ENCODE results near the gene FNBP1L.
"Not testable (repeated sequence)": the region's sequence is repeated elsewhere in the genome, so short reads cannot be mapped to it uniquely, and the experiment has no call there.

FNBP1L gene

DNA sequence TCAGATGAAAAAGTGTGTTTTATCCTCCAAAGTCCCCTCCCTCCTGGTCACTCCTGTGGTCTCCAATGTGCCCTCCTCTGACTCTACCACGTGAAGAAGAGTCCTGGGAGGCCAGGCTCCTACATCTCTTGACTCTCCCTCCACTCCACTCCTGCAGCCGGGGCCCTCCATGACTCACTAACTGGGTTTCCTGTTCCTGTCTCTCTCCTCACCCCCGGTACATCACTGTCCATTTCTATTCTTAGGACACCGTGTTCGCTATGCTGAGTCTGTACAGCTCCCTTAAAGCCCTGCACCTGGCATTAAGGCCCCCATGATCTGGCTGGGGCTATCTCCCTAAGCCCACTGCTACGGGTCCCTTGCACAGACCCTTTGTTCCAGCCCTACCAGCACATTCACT, 140.3 kb downstream of the FNBP1L start:
- in situ Hi-C loops (cut with HindIII; ENCODE audit: low sequenced_read_pairs) = no loop called here

DNA sequence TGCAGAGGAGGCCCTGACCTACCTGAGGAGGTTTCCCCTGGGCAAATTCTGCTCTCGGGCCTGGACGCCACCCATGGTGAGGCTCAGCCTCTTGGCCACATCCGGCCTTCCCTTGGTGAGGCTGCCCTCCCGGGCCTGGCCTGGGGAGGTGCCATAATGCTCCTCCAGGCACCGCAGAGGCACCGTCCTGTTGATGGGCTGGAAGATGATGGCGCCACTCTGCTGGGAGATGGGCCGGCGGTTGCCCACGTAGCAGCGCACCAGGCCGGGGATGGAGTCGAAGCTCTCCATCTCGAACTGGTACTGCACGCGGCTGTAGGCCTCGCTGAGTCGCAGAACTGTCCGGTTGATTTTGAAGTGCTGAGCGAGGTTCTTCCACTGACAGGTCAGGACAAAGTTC, 141.0 kb downstream of the FNBP1L start:
- in situ Hi-C loops (cut with HindIII; ENCODE audit: low sequenced_read_pairs) = no loop called here

DNA sequence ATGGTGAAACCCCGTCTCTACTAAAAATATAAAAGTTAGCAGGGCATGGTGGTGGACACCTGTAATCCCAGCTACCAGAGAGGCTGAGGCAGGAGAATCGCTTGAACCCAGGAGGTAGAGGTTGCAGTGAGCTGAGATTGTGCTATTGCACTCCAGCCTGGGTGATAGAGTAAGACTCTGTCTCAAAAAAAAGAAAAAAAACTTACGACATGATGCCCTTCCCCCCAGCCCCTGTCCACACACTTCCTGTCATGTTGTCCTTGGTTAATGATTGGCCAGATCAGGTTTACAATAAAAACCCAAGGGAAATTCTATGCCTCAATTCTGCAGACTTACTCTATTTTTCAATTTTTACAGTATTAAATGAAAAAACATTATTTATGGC, 143.4 kb downstream of the FNBP1L start:
- in situ Hi-C loops (cut with HindIII; ENCODE audit: low sequenced_read_pairs) = not testable (repeated sequence)

DNA sequence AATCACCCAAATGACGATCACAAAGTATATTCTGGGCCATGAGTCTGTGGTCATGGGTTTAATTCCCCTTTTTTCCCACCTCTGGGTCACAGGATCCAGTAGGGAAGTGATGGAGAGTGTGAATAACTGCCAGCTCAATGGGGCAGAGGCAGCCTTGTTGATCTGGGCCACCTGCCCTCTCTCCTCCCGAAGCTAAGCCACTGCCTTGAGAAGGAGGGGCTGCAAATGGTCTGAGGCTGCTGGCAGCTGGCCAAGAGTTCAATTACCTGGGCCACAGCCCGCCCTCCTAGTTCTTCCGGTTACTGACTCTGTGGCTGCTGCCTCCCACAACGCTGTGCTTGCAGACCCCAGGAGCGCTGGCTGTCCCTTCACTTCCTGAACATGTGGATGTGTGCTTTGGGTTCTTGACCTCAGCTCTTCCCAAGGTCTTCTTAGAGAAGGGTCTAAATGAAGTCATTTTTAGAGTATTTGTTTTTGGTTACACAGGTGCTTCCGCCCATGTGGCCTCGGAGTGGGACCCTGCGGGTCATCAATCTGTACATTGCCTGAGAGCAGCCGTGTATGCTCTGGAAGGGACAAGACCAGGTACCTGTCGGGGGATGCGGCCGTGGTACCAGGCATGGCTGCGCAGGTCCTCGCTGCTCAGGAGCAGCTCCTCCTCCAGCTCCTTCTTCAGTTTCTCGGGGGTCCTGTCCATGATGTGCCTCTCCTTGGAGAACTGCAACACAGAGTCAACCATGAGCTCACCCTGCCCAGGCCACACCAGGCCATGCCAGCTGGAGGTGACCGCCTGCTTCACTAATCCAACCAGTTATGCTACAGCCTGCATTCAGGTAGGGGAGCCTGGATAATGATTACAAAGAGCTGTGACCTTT, 144.0 kb downstream of the FNBP1L start:
- in situ Hi-C loops (cut with HindIII; ENCODE audit: low sequenced_read_pairs) = no loop called here

DNA sequence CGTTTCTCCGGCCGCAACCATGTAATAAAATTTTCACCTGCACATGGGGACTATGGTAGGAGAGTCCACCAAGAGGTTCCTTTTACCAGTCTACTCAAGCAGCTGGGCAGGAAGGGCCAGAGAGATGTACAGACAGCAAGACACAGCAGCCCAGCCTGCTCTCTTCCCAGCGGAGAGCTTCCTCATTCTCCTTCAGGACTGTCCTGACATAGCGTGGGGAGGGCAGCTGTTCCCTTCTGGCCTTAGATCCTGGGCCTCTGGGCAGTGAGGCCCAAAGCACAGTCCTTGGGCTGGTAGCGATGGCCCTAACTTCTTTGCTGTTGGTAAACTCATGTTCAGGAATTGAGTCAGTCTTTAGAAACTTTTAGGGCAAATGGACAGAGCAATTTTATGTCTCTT, 144.6 kb downstream of the FNBP1L start:
- in situ Hi-C loops (cut with HindIII; ENCODE audit: low sequenced_read_pairs) = no loop called here

DNA sequence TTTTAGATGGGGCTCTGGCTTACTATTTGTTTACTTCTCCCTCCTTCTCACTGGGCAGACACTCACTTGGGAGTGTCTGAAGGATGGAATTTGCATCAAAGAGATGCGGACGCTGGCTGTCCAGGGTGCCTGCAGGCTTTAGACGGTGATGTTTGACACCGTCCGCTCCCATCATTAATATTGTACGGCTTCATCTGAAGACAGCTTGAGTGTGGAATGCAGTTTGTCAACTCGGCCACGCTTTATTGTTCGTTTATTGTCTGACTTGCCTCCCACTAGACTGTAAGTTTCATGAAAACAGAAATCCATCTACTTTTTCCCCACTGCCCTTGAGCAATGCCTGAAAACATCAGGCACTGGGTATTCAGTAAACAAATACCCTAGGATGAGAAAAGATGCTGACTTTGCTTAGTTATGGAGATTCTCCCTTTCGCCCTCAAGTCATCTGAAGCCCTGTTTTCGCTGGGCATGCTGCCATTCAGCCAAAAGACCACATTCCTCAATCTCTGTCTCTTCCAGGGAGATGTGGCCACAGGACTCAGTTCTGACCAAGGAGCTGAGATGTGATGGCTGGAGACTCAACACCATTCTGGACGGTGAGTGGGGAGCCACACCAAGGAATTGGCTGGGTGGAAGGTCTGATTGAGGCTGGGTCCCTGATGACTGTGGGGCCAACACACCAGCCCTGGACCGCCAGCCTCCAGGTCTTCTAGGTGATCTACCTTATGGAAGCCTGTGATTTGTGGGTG, 146.1 kb downstream of the FNBP1L start:
- in situ Hi-C loops (cut with HindIII; ENCODE audit: low sequenced_read_pairs) = no loop called here

DNA sequence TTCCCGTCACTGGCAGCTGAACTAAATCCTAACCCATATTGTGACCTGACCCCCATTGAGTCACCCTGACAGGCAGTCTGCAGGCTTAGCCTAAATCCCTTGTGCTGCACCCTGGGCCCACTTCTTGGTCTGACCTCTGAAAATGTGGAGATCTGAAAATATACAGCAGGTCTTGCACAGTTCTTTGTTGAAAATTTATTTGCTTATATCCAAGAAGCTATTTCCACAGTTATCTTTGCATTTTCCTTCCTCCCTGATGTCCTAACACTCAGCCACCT, 146.6 kb downstream of the FNBP1L start:
- in situ Hi-C loops (cut with HindIII; ENCODE audit: low sequenced_read_pairs) = no loop called here

DNA sequence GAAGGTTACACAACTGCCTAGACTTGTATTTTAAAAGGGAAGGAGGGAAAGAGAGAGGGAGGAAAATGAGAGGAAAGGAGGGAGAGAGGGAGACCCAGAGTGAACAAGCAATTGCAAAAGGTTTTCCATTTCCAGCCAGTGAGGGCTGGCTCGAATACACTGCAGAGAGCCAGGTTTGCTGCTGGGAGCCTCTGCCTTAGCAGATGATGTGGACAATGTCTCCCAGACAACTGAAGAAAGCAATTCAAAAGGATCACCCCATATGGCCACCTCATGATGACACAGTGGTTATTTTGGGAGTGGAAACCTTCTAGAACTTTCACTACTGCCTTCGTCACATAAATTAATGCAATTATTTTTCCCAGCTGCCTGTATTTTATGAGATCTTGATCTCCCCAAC, 147.3 kb downstream of the FNBP1L start:
- in situ Hi-C loops (cut with HindIII; ENCODE audit: low sequenced_read_pairs) = no loop called here

DNA sequence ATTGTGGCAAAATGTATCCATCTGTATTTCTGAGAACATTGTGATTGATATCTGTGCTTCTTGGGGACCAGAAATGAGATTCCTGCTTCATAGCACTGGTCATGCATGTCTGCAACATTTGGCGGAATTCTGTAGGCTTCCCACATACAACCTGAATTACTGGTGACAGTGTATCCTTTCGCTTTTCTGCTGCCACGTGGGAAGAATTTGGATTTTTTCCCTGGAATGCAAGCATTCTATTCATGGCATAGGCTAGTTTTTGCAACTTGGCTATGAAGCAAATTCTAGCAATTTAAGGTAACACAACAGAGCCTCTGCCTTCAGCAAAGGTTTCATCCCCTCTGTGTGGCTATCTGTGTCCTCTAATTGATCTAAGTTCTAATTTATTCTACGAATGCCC, 147.8 kb downstream of the FNBP1L start:
- in situ Hi-C loops (cut with HindIII; ENCODE audit: low sequenced_read_pairs) = no loop called here

DNA sequence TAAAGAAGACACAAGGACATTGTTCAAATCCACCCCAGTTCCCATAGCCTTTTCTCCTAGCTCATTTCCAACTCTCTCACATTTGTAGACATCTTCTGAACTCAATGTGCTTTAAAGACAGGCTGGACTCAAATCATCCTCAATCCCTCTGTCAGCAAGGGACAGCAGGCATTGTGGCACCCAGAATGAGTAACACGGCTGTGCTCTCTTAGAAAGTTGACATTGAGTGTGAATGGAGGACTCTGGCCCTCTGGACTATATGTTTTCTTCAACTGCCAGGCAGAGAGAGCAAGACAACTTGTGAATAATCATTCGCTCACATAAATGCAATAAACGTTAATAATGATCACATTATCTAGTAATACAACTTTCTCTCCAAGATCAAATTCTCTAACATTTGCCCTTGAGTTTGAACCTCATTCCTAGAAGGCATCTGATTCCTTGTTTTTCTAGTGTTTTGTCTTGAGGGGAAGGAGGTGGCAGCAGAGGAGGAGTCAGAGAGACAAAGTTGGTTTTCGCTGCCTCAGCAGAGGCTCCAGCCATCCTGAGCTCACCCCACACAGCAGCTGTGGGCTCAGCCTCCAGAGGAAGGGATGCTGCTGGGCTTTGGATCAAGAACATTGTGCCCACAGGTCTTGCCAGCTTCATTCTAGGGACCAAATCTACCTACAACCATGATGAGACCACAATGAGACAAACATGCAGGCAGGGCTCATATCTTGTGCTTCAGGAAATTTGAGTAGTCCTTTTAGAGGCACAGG, 148.6 kb downstream of the FNBP1L start:
- in situ Hi-C loops (cut with HindIII; ENCODE audit: low sequenced_read_pairs) = no loop called here

DNA sequence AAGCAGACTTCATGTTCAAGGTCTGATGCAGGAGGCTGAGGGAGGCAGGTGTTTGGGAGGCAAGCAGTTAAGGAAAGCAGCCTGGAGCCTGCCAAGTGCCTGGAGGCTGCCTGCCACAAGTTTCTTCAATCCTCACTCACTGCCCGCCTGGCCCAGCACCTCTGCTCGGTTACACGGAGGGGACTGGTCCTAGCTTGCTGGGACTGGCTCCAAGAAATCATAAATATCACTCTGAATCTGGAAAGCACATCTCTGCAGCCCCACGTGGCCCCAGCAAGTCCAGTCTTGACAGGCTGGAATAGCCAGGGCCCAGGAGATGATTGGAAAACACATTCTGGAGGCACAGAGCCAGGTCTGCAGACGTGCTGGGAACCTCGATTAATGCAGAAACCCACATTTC, 149.8 kb downstream of the FNBP1L start:
- in situ Hi-C loops (cut with HindIII; ENCODE audit: low sequenced_read_pairs) = no loop called here

DNA sequence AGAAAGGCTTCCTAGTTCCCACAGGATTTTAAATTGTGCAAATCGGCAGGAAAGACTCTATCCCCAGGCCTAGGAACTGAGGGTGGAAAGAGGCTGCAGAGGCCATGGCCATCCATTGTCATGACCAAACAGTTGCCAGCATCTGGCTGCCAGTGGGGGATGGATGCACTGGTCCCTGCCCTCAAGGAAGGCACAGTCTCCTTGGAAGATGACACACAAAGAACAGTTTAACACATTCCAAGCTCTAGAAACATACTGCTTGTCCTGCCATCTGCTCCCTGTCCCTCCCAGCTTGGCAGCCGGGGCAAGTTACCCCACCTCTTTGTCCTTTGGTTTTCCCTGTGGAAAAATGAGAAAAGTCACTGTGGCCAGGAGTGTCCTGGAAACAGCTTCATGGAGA, 150.5 kb downstream of the FNBP1L start:
- in situ Hi-C loops (cut with HindIII; ENCODE audit: low sequenced_read_pairs) = no loop called here

DNA sequence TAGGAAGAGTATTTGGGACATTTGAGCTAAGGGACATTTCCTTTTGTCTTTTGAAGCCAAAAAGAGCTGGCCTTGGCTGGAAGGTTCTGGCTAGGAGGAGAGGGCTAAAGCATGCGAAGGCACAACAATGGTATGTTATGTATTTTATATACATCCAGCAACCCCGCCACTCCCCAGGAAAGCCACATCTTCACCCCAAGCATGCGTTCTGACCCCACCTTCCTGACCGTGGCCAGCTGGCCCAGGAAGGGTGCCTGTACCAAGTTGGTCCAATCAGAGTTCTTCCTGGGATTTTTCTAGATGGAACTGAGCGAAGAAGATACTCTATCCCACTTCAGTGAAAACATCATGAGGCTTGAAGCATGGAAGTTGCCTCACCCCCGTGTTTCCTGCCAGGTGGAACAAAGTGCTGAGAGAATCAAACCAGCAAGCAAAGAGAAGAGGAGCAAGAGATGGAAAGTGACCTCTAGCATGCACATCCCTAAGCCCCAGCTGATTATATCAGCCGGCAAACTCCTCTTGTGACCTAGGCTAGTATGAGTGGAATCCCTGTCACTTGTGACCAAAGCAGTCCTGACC, 151.0 kb downstream of the FNBP1L start:
- in situ Hi-C loops (cut with HindIII; ENCODE audit: low sequenced_read_pairs) = no loop called here

DNA sequence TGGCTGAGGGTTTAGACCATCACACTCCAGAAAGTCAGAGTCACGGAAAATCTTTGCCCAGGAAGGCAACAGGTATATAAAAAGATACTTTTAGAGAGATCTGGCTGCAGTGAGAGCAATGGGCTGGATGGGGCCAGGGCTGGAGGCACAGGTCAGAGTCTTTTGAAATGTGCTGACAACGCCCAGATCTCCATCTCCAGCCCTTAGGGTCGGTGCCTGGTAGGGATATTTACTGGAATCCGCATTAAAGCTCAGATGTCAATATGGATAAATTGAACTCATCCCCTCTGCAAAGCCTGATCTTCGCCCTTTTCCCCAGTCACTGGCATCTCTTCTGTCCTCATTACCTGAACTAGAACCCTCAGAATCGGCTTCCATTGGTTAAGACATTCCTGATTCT, 151.6 kb downstream of the FNBP1L start:
- in situ Hi-C loops (cut with HindIII; ENCODE audit: low sequenced_read_pairs) = no loop called here

DNA sequence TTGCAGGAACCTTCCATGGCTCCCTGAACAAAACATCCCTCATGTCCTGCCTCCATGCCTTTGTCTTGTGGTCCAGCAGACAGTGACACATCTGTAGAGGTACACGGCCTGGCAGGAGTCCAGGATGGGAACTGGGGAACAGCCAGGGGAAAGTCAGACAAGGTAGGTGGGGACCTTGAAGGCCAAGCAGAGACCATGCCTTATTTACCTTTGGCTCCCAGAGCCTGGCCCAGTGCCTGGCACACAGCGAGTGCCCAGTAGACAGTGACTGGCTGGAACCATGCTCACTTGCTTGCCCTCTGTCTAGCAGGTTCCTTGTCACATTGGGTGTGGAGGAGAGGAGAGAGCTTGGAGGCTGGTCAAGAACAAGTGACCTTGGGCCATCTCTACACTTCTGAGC, 152.7 kb downstream of the FNBP1L start:
- in situ Hi-C loops (cut with HindIII; ENCODE audit: low sequenced_read_pairs) = no loop called here

DNA sequence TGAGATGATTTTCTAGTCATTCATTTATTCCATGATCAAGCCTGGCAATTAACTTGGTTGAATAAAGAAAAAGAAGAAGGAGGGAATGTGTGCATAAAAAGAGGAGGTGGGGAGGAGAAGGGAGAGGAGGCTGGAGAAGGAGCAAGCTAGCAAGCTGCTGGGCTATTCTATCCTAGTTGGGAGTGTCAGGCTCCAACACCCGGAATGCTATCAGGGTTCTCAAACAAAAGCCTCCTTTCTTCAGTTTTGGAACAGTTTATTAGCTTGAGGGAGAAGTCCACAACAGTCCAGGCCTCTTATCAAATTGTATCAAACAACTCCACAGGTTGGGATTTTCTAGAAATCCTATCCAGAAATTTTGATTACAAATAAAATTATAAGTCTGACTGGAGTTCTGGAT, 153.8 kb downstream of the FNBP1L start:
- in situ Hi-C loops (cut with HindIII; ENCODE audit: low sequenced_read_pairs) = no loop called here

DNA sequence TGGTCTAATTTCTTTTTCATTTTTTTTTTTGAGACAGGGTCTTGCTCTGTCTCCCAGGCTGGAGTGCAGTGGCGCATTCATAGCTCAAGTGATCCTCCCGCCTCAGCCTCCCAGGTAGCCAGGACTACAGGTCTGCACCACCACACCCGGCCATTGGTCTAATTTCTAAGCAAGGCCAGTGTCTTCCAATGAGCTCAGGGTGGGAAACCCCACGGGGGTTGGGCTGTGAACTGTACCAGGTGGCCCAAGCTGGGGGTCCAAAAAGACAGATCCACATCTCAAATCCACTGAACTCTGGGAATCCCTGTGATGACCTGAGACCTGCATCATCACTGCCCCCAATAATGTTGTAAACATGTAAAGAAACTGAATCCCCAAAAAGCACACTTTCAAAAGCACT, 154.2 kb downstream of the FNBP1L start:
- in situ Hi-C loops (cut with HindIII; ENCODE audit: low sequenced_read_pairs) = no loop called here

DNA sequence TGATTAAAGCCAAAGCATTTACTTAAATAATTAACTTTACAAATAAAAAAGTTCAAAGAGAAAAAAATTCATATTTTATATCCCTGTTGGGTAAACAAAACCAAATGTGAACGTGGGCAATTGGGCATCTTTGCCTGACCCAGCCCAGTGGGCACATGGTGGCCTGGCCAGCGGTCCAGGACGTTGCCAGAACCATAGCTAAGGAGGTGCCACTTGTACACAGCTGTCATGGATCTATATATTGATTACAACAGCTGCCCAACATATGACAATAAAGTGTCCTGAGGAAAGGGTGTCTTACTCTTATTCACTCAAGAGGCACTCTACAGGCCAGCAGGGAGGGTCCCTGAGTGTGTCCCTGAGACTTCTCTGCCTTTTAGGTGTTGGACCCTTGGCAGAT, 155.2 kb downstream of the FNBP1L start:
- in situ Hi-C loops (cut with HindIII; ENCODE audit: low sequenced_read_pairs) = no loop called here

DNA sequence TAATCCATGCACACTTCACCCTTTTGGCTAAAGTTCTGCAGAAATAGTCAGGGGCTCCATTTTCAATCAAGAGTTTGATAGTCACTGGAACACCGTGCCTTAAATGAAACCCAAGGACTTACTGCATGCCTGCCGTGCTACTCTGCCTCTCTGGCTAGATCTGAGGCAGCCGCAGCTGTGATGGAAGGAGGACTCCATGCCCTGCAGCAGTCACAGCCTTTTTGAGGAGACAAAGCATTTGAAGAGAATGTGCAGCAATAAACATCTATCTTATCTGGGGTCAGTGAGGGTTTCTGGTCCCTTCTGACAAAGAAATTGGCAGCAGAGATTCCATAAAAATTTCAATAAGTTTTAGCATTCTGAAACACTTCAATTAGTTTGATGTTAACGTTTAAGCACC, 155.7 kb downstream of the FNBP1L start:
- in situ Hi-C loops (cut with HindIII; ENCODE audit: low sequenced_read_pairs) = no loop called here

Measured in DLD1 (cell line).